Trophoblast cell (in vitro differentiated cells and primary cell): Measurements from ENCODE around the gene SCN2B.

ENCODE experiments used
- DNase-seq, 2 donors: peaks; one replicate each; pipeline ENCODE4 v3.0.0-alpha.2; 2016
- H2AFZ ChIP-seq: 2 replicates; pipeline ENCODE4 v1.6.1; 2013; ENCODE audit warnings: low read length, moderate library complexity, mild to moderate bottlenecking; ENCODE audit not compliant: insufficient read depth, poor library complexity
- H2AK5ac ChIP-seq: 2 replicates; pipeline ENCODE4 v1.6.1; 2013; ENCODE audit warnings: mild to moderate bottlenecking, low read length
- H2BK120ac ChIP-seq: 2 replicates; pipeline ENCODE4 v1.6.1; 2013; ENCODE audit warnings: low read length, mild to moderate bottlenecking, moderate library complexity; ENCODE audit not compliant: insufficient read depth, poor library complexity
- H2BK12ac ChIP-seq: 2 replicates; pipeline ENCODE4 v1.6.1; 2013; ENCODE audit warnings: mild to moderate bottlenecking, low read length, moderate library complexity
- H2BK5ac ChIP-seq: 2 replicates; pipeline ENCODE4 v1.6.1; 2013; ENCODE audit warnings: low read length, low read depth, moderate library complexity, mild to moderate bottlenecking; ENCODE audit not compliant: poor library complexity
- H3K14ac ChIP-seq: 2 replicates; pipeline ENCODE4 v1.6.1; 2013; ENCODE audit warnings: mild to moderate bottlenecking, low read length
- H3K18ac ChIP-seq: 2 replicates; pipeline ENCODE4 v1.6.1; 2013; ENCODE audit warnings: mild to moderate bottlenecking, low read length
- H3K23ac ChIP-seq: 2 replicates; pipeline ENCODE4 v1.6.1; 2013; ENCODE audit warnings: low read length
- H3K27ac ChIP-seq: 2 replicates; pipeline ENCODE4 v1.5.1; 2013; ENCODE audit warnings: low read depth, mild to moderate bottlenecking, inconsistent platforms, low read length, moderate library complexity
- H3K27me3 ChIP-seq: 2 replicates; pipeline ENCODE4 v1.6.1; 2013; ENCODE audit warnings: inconsistent platforms, mild to moderate bottlenecking, low read length, moderate library complexity; ENCODE audit not compliant: insufficient read depth
- H3K36me3 ChIP-seq, 2 experiments: 1 replicate in 1 of 2; 2 replicates in 1 of 2; pipeline ENCODE4 v1.6.1; 2013; ENCODE audit warnings: low read length in 2 of 2, mild to moderate bottlenecking in 2 of 2, moderate library complexity in 1 of 2; ENCODE audit not compliant: insufficient read depth in 2 of 2, control insufficient read depth in 1 of 2
- H3K4ac ChIP-seq: 2 replicates; pipeline ENCODE4 v1.6.1; 2013; ENCODE audit warnings: low read depth, mild to moderate bottlenecking, low read length, moderate library complexity
- H3K4me1 ChIP-seq, 2 experiments: 1 replicate in 1 of 2; 2 replicates in 1 of 2; pipeline ENCODE4 v1.6.1; 2013; ENCODE audit warnings: low read length in 2 of 2, mild to moderate bottlenecking in 2 of 2, moderate library complexity in 1 of 2; ENCODE audit not compliant: insufficient read depth in 2 of 2, control insufficient read depth in 1 of 2
- H3K4me2 ChIP-seq: 2 replicates; pipeline ENCODE4 v1.6.1; 2013; ENCODE audit warnings: inconsistent platforms, mild to moderate bottlenecking, low read length, moderate library complexity
- H3K4me3 ChIP-seq: 2 replicates; pipeline ENCODE4 v1.5.1; 2013; ENCODE audit warnings: mild to moderate bottlenecking, low read depth, low read length, inconsistent platforms
- H3K79me1 ChIP-seq: one replicate; pipeline ENCODE4 v1.6.1; 2013; ENCODE audit warnings: low read length
- H3K79me2 ChIP-seq: 2 replicates; pipeline ENCODE4 v1.6.1; 2013; ENCODE audit warnings: low read length, mild to moderate bottlenecking; ENCODE audit not compliant: control insufficient read depth, insufficient read depth, poor library complexity
- H3K9ac ChIP-seq: 2 replicates; pipeline ENCODE4 v1.6.1; 2013; ENCODE audit warnings: mild to moderate bottlenecking, low read length
- H3K9me3 ChIP-seq: 2 replicates; pipeline ENCODE4 v1.6.1; 2013; ENCODE audit warnings: low read depth, mild to moderate bottlenecking, control low read depth, inconsistent platforms, low read length; ENCODE audit not compliant: insufficient read depth
- H4K12ac ChIP-seq: 2 replicates; pipeline ENCODE4 v1.6.1; 2013; ENCODE audit warnings: low read depth, mild to moderate bottlenecking, low read length, moderate library complexity
- H4K8ac ChIP-seq: 2 replicates; pipeline ENCODE4 v1.6.1; 2013; ENCODE audit warnings: low read depth, mild to moderate bottlenecking, low read length, moderate library complexity
- H4K91ac ChIP-seq: one replicate; pipeline ENCODE4 v1.6.1; 2013; ENCODE audit warnings: low read depth, mild to moderate bottlenecking, low read length, moderate library complexity
- WGBS: extraction: QIAGEN DNeasy Blood & Tissue Kit; methylation state at CpG from one replicate; pipeline ENCODE4 v1.1.7; 2013; ENCODE audit warnings: missing lambda C conversion rate; ENCODE audit not compliant: insufficient read length, insufficient coverage; ENCODE audit errors: extremely low coverage; 5-methylcytosine and 5-hydroxymethylcytosine counted together

Gene SCN2B

DNA sequence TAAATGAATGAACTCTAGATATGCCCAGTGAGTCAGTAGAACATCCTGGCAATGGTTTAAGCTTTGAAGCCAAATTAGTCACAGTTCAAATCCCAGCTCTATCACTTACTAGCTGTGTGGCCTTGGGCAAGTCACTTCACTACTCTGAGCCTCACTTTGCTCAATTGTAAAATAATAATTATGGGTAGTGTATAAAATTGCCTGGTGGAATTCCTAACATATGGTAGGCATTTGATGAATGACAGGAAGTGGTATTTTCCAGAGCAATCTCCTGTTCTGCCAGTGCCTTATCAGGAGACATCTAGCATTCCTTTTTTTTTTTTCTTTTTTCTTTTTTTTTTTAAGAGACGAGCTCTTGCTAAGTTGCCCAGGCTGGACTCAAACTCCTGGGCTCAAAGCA is 36.9 kb downstream of the SCN2B start:
- no peak overlapping the region for H3K4me2 ChIP-seq
- H3K4me1 ChIP-seq, result peaks cover 6 to 10% of the 10 kb centered on the region in 2 experiments
- H3K4me3 ChIP-seq, result no peak overlapping the region
- H2AK5ac ChIP-seq, result no peak overlapping the region
- H2BK12ac ChIP-seq, result no peak overlapping the region
- no peak overlapping the region for H2BK5ac ChIP-seq
- H3K79me2 ChIP-seq, result no peaks in the 10 kb centered on the region
- H3K79me1 ChIP-seq, result no peaks in the 10 kb centered on the region
- no peak overlapping the region for H4K8ac ChIP-seq
- H3K9me3 ChIP-seq, result peaks cover 2% of the 10 kb centered on the region
- H4K12ac ChIP-seq, result no peak overlapping the region
- no peak overlapping the region for H3K14ac ChIP-seq
- H3K36me3 ChIP-seq, result no peaks in the 10 kb centered on the region
- no peaks in the 10 kb centered on the region for H3K27me3 ChIP-seq
- WGBS, result no CpG with 5 or more reads among the region's 1 CpG
- H3K23ac ChIP-seq, result no peak overlapping the region
- H2BK120ac ChIP-seq, result no peak overlapping the region
- H3K18ac ChIP-seq, result no peak overlapping the region
- no peak overlapping the region for H4K91ac ChIP-seq
- no peak overlapping the region for H3K27ac ChIP-seq
- H3K4ac ChIP-seq, result no peak overlapping the region
- H2AFZ ChIP-seq, result no peak overlapping the region
- peak; percentile 21 to 61 for DNase-seq
- no peak overlapping the region for H3K9ac ChIP-seq

DNA sequence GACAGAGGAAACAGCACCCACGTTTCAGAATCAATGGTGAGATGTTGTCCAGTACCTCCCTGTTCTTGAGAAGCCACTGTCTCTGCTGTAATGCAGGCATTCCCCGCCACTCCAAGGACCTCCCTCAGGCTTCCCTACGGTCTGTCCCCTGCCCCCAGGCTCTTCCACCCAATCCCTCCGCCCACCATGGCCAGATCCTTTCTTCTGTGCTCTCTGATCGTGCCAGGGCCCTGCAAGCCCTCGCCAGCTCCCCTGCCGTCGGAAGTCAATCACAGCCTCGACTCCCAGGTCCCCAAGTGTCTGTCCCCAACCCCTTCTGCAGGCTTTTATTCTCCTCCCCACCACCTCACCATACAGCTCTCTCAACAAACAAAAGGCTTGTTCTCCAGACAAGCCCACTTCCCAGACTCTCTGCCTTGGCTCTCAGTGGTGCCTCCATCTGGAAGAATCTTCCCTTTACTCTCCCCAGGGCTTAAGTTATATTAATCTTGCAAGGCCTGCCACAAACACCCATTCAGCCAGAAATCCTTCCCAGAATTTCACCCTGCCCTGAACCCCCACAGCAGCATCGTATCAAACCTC is 37.5 kb downstream of the SCN2B start:
- Histone ChIP-seq H3K4ac (no peak overlapping the region), H3K9me3 (peaks cover 2% of the 10 kb centered on the region), H2AK5ac (no peak overlapping the region), H4K8ac (no peak overlapping the region), H3K79me1 (no peaks in the 10 kb centered on the region), H4K12ac (no peak overlapping the region), H3K4me3 (no peak overlapping the region), H3K4me2 (no peak overlapping the region), H3K9ac (no peak overlapping the region), H4K91ac (no peak overlapping the region), H3K23ac (no peak overlapping the region), H3K27ac (no peak overlapping the region), H3K18ac (no peak overlapping the region), H3K79me2 (no peaks in the 10 kb centered on the region), H2BK5ac (no peak overlapping the region), H3K27me3 (no peaks in the 10 kb centered on the region), H3K36me3 (no peaks in the 10 kb centered on the region), H2BK120ac (no peak overlapping the region), H2BK12ac (no peak overlapping the region), H3K4me1 (peaks cover 6 to 10% of the 10 kb centered on the region in 2 experiments), H2AFZ (no peak overlapping the region), H3K14ac (no peak overlapping the region)
- no peak for DNase-seq
- no CpG with 5 or more reads among the region's 10 CpGs for WGBS

DNA sequence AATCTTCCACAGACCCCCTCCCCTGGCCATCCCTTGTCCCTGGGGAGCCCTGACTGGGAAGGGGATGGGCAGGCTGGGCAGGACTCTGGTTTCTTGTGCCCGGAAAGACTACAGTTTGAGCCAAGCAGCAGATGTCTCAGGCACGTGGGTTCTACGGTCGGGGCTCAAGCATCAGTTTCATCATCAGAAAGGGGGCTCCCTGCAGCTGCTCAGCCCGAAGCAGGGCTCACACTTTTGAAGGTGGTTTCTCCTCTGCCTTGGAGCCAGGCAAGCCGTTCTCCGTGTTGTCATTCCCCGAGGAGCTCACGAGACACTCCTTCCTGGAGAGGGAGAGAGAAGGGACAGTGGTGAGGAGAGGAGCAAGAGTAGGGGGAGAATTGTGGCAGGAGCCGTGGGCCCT is 39.6 kb downstream of the SCN2B start:
- WGBS, result no CpG with 5 or more reads among the region's 10 CpGs

DNA sequence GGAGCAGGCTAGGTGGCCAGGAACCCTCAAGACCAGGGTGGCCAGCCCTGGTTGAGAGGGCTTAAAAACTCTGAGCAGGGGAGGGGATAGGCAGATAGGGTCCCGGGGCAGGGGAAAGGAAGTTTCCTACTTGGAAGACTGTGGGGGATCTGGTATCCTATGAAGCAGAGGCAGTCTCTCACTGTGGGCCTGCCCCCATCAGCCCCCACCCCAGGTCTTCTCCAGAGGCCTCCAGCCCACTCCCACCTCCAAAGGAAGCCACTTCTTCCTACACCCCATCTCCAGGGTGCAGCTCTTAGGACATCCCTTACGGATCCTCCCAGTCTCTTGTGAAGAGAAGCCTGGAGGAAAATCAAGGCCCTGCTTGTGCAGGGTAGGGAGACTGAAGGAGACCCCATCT is 40.1 kb downstream of the SCN2B start:
- H3K4me2 ChIP-seq, result no peak overlapping the region
- no peak overlapping the region for H3K4ac ChIP-seq
- H3K27ac ChIP-seq, result no peak overlapping the region
- H2BK5ac ChIP-seq, result no peak overlapping the region
- H3K9ac ChIP-seq, result no peak overlapping the region
- no peak overlapping the region for H2BK12ac ChIP-seq
- peaks cover 6 to 13% of the 10 kb centered on the region in 2 experiments for H3K4me1 ChIP-seq
- H4K8ac ChIP-seq, result no peak overlapping the region
- no peak for DNase-seq
- H3K27me3 ChIP-seq, result no peaks in the 10 kb centered on the region
- H3K79me1 ChIP-seq, result no peaks in the 10 kb centered on the region
- no peak overlapping the region for H4K12ac ChIP-seq
- H3K79me2 ChIP-seq, result no peaks in the 10 kb centered on the region
- H2AK5ac ChIP-seq, result no peak overlapping the region
- WGBS, result no CpG with 5 or more reads among the region's 2 CpGs
- H3K18ac ChIP-seq, result no peak overlapping the region
- H3K36me3 ChIP-seq, result no peaks in the 10 kb centered on the region
- no peak overlapping the region for H4K91ac ChIP-seq
- H2AFZ ChIP-seq, result no peak overlapping the region
- no peak overlapping the region for H3K14ac ChIP-seq
- no peak overlapping the region for H3K4me3 ChIP-seq
- peaks cover 2% of the 10 kb centered on the region for H3K9me3 ChIP-seq
- no peak overlapping the region for H2BK120ac ChIP-seq
- no peak overlapping the region for H3K23ac ChIP-seq

More for the DNA sequence above, 39.6 kb downstream of the SCN2B start:
- Histone ChIP-seq H3K14ac (no peak overlapping the region), H3K4me2 (no peak overlapping the region), H4K8ac (no peak overlapping the region), H2AFZ (no peak overlapping the region), H4K91ac (no peak overlapping the region), H2BK12ac (no peak overlapping the region), H3K4ac (no peak overlapping the region), H2BK5ac (no peak overlapping the region), H2AK5ac (no peak overlapping the region), H2BK120ac (no peak overlapping the region), H3K79me1 (no peaks in the 10 kb centered on the region), H3K23ac (no peak overlapping the region), H3K79me2 (no peaks in the 10 kb centered on the region), H3K27ac (no peak overlapping the region), H3K4me1 (peaks cover 6 to 13% of the 10 kb centered on the region in 2 experiments), H3K9ac (no peak overlapping the region), H3K9me3 (peaks cover 2% of the 10 kb centered on the region), H3K18ac (no peak overlapping the region), H3K36me3 (no peaks in the 10 kb centered on the region), H4K12ac (no peak overlapping the region), H3K27me3 (no peaks in the 10 kb centered on the region), H3K4me3 (no peak overlapping the region)
- no peak for DNase-seq
